Liver (tissue), 3 donors: ENCODE results near the gene CHST14.

Source experiments
- GABPA ChIP-seq, 2 donors: IDR thresholded peaks in 1 of 2; conservative IDR thresholded peaks in 1 of 2; 2 replicates each; pipeline ENCODE4 v1.6.1; 2016; ENCODE audit warnings: antibody characterized with exemption in 2 of 2, mild to moderate bottlenecking in 1 of 2, moderate library complexity in 1 of 2
- HNF4A ChIP-seq, 2 donors: conservative IDR thresholded peaks; 2 replicates each; pipeline ENCODE4 v1.6.1; 2016; ENCODE audit warnings: antibody characterized with exemption in 2 of 2, mild to moderate bottlenecking in 2 of 2
- JUND ChIP-seq, 2 donors: IDR thresholded peaks; 2 replicates each; pipeline ENCODE4 v1.6.1; 2016; ENCODE audit warnings: antibody characterized with exemption in 2 of 2
- RXRA ChIP-seq, 2 donors: IDR thresholded peaks; 2 replicates each; pipeline ENCODE4 v1.6.1; 2017 to 2018; ENCODE audit warnings: antibody characterized with exemption in 2 of 2, mild to moderate bottlenecking in 1 of 2
- SP1 ChIP-seq: IDR thresholded peaks from 2 replicates; pipeline ENCODE4 v1.6.1; 2018; ENCODE audit warnings: antibody characterized with exemption, mild to moderate bottlenecking
- TAF1 ChIP-seq: conservative IDR thresholded peaks from 2 replicates; pipeline ENCODE4 v1.6.1; 2016; ENCODE audit warnings: antibody characterized with exemption, mild to moderate bottlenecking
- YY1 ChIP-seq: IDR thresholded peaks from 2 replicates; pipeline ENCODE4 v1.6.1; 2016; ENCODE audit warnings: antibody characterized with exemption, mild to moderate bottlenecking
- TF ChIP-seq, protein P1 (sequence below): IDR thresholded peaks from 2 replicates; pipeline ENCODE4 v1.6.1; 2016; ENCODE audit warnings: antibody characterized with exemption
- TF ChIP-seq, protein P2 (sequence below): fragments of 150-350 bp; IDR thresholded peaks from 2 replicates; pipeline ENCODE4 v1.5.1; 2017; ENCODE audit warnings: improper control_type of control experiment, low read depth, low read length; ENCODE audit not compliant: missing input control
- TF ChIP-seq, protein P3 (sequence below): IDR thresholded peaks from 2 replicates; pipeline ENCODE4 v1.6.1; 2016; ENCODE audit warnings: antibody characterized with exemption, mild to moderate bottlenecking
- TF ChIP-seq, protein P4 (sequence below): IDR thresholded peaks from 2 replicates; pipeline ENCODE4 v1.6.1; 2016; ENCODE audit warnings: antibody characterized with exemption
- donor health status: healthy.
- donor health status: healthy.

DNA sequence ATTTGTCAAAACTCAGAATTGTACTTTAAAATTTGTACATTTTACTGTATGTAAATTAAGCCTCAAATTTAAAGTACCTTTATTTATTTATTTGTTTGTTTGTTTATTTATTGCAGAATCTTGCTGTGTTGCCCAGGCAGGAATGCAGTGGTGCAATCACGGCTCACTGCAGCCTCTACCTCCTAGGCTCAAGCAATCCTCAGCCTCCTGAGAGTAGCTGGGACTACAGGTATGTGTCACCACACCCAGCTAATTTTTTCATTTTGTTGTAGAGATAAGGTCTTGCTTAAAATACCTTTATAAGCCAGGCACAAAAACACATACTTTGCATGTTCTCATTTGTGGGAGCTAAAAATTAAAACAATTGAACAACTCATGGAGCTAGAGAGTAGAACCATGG lies 37.4 kb downstream of the CHST14 start:
- no peak for TF ChIP-seq JUND (IDR thresholded peaks at IDR 0.05)
- TF ChIP-seq TAF1 = no peak
- TF ChIP-seq, protein P1, sequence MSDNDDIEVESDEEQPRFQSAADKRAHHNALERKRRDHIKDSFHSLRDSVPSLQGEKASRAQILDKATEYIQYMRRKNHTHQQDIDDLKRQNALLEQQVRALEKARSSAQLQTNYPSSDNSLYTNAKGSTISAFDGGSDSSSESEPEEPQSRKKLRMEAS = no peak
- no peak for TF ChIP-seq YY1
- TF ChIP-seq, protein P2, sequence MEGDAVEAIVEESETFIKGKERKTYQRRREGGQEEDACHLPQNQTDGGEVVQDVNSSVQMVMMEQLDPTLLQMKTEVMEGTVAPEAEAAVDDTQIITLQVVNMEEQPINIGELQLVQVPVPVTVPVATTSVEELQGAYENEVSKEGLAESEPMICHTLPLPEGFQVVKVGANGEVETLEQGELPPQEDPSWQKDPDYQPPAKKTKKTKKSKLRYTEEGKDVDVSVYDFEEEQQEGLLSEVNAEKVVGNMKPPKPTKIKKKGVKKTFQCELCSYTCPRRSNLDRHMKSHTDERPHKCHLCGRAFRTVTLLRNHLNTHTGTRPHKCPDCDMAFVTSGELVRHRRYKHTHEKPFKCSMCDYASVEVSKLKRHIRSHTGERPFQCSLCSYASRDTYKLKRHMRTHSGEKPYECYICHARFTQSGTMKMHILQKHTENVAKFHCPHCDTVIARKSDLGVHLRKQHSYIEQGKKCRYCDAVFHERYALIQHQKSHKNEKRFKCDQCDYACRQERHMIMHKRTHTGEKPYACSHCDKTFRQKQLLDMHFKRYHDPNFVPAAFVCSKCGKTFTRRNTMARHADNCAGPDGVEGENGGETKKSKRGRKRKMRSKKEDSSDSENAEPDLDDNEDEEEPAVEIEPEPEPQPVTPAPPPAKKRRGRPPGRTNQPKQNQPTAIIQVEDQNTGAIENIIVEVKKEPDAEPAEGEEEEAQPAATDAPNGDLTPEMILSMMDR = no peak
- TF ChIP-seq, protein P3, sequence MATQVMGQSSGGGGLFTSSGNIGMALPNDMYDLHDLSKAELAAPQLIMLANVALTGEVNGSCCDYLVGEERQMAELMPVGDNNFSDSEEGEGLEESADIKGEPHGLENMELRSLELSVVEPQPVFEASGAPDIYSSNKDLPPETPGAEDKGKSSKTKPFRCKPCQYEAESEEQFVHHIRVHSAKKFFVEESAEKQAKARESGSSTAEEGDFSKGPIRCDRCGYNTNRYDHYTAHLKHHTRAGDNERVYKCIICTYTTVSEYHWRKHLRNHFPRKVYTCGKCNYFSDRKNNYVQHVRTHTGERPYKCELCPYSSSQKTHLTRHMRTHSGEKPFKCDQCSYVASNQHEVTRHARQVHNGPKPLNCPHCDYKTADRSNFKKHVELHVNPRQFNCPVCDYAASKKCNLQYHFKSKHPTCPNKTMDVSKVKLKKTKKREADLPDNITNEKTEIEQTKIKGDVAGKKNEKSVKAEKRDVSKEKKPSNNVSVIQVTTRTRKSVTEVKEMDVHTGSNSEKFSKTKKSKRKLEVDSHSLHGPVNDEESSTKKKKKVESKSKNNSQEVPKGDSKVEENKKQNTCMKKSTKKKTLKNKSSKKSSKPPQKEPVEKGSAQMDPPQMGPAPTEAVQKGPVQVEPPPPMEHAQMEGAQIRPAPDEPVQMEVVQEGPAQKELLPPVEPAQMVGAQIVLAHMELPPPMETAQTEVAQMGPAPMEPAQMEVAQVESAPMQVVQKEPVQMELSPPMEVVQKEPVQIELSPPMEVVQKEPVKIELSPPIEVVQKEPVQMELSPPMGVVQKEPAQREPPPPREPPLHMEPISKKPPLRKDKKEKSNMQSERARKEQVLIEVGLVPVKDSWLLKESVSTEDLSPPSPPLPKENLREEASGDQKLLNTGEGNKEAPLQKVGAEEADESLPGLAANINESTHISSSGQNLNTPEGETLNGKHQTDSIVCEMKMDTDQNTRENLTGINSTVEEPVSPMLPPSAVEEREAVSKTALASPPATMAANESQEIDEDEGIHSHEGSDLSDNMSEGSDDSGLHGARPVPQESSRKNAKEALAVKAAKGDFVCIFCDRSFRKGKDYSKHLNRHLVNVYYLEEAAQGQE = no peak
- no peak for TF ChIP-seq RXRA (IDR thresholded peaks at IDR 0.05)
- TF ChIP-seq SP1 = no peak
- TF ChIP-seq, protein P4, sequence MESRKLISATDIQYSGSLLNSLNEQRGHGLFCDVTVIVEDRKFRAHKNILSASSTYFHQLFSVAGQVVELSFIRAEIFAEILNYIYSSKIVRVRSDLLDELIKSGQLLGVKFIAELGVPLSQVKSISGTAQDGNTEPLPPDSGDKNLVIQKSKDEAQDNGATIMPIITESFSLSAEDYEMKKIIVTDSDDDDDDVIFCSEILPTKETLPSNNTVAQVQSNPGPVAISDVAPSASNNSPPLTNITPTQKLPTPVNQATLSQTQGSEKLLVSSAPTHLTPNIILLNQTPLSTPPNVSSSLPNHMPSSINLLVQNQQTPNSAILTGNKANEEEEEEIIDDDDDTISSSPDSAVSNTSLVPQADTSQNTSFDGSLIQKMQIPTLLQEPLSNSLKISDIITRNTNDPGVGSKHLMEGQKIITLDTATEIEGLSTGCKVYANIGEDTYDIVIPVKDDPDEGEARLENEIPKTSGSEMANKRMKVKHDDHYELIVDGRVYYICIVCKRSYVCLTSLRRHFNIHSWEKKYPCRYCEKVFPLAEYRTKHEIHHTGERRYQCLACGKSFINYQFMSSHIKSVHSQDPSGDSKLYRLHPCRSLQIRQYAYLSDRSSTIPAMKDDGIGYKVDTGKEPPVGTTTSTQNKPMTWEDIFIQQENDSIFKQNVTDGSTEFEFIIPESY = no peak
- TF ChIP-seq HNF4A (conservative IDR thresholded peaks at IDR 0.05) = no peak
- no peak for TF ChIP-seq GABPA (IDR thresholded peaks at IDR 0.05 in 1 of 2, conservative IDR thresholded peaks at IDR 0.05 in 1 of 2)
